ENCODE data around the gene YIF1B.

YIF1B gene

GRCh38 chr19:38335949-38336637 lies 20.3 kb upstream of the YIF1B start:
- DNase-seq: peak; percentile 86 to 91 (median 90)
- peak overlapping the region; percentile 62 for H3K4me3 ChIP-seq (ENCODE audit: insufficient read depth, low read depth, low read length, poor library complexity, severe bottlenecking)
- no peaks in the 10 kb centered on the region for H3K27me3 ChIP-seq (replicated peaks; ENCODE audit: control insufficient read depth, insufficient read depth, low read length, poor library complexity, severe bottlenecking)
- no peaks in the 10 kb centered on the region for H3K36me3 ChIP-seq (ENCODE audit: control insufficient read depth, insufficient read depth, low read length)
- no peaks in the 10 kb centered on the region for H3K9me3 ChIP-seq (ENCODE audit: control insufficient read depth, low read length)
- H3K4me1 ChIP-seq (ENCODE audit: control insufficient read depth, insufficient read depth, low read length, poor library complexity, severe bottlenecking): peaks cover 7% of the 10 kb centered on the region
- H3K27ac ChIP-seq (ENCODE audit: insufficient read depth, low read length, poor library complexity, severe bottlenecking): peak overlapping the region; percentile 73

GRCh38 chr19:38333245-38333644 lies 17.5 kb upstream of the YIF1B start:
- H3K27ac ChIP-seq (ENCODE audit: insufficient read depth, low read length, poor library complexity, severe bottlenecking): no peak overlapping the region
- H3K4me1 ChIP-seq (ENCODE audit: control insufficient read depth, insufficient read depth, low read length, poor library complexity, severe bottlenecking): peaks cover 7% of the 10 kb centered on the region
- no peak for DNase-seq
- H3K36me3 ChIP-seq (ENCODE audit: control insufficient read depth, insufficient read depth, low read length): no peaks in the 10 kb centered on the region
- no peaks in the 10 kb centered on the region for H3K27me3 ChIP-seq (replicated peaks; ENCODE audit: control insufficient read depth, insufficient read depth, low read length, poor library complexity, severe bottlenecking)
- H3K9me3 ChIP-seq (ENCODE audit: control insufficient read depth, low read length): no peaks in the 10 kb centered on the region
- no peak overlapping the region for H3K4me3 ChIP-seq (ENCODE audit: insufficient read depth, low read depth, low read length, poor library complexity, severe bottlenecking)

GRCh38 chr19:38331728-38332127 lies 16.0 kb upstream of the YIF1B start:
- Histone ChIP-seq H3K36me3 (ENCODE audit: control insufficient read depth, insufficient read depth, low read length) (peaks cover 13% of the 10 kb centered on the region), H3K9me3 (ENCODE audit: control insufficient read depth, low read length) (no peaks in the 10 kb centered on the region), H3K4me3 (ENCODE audit: insufficient read depth, low read depth, low read length, poor library complexity, severe bottlenecking) (no peak overlapping the region), H3K27ac (ENCODE audit: insufficient read depth, low read length, poor library complexity, severe bottlenecking) (no peak overlapping the region), H3K27me3 (replicated peaks; ENCODE audit: control insufficient read depth, insufficient read depth, low read length, poor library complexity, severe bottlenecking) (no peaks in the 10 kb centered on the region), H3K4me1 (ENCODE audit: control insufficient read depth, insufficient read depth, low read length, poor library complexity, severe bottlenecking) (no peaks in the 10 kb centered on the region)
- no peak for DNase-seq

- H3K4me3 ChIP-seq (ENCODE audit: insufficient read depth, low read depth, low read length, poor library complexity, severe bottlenecking): no peak overlapping the region
- H3K27ac ChIP-seq (ENCODE audit: insufficient read depth, low read length, poor library complexity, severe bottlenecking): no peak overlapping the region
- H3K27me3 ChIP-seq (replicated peaks; ENCODE audit: control insufficient read depth, insufficient read depth, low read length, poor library complexity, severe bottlenecking): no peaks in the 10 kb centered on the region
- no peaks in the 10 kb centered on the region for H3K9me3 ChIP-seq (ENCODE audit: control insufficient read depth, low read length)
- H3K36me3 ChIP-seq (ENCODE audit: control insufficient read depth, insufficient read depth, low read length): peaks cover 23% of the 10 kb centered on the region
- DNase-seq: no peak
- no peaks in the 10 kb centered on the region for H3K4me1 ChIP-seq (ENCODE audit: control insufficient read depth, insufficient read depth, low read length, poor library complexity, severe bottlenecking)
Observed at GRCh38 chr19:38329651-38330050, 13.9 kb upstream of the YIF1B start.

- Histone ChIP-seq H3K36me3 (ENCODE audit: control insufficient read depth, insufficient read depth, low read length) (peaks cover 32% of the 10 kb centered on the region), H3K9me3 (ENCODE audit: control insufficient read depth, low read length) (no peaks in the 10 kb centered on the region)
- DNase-seq: no peak
Observed at GRCh38 chr19:38326591-38326990, 10.8 kb upstream of the YIF1B start.

GRCh38 chr19:38324431-38324830 lies 8.7 kb upstream of the YIF1B start:
- no peak for DNase-seq
- Histone ChIP-seq H3K27me3 (replicated peaks; ENCODE audit: control insufficient read depth, insufficient read depth, low read length, poor library complexity, severe bottlenecking) (no peaks in the 10 kb centered on the region), H3K27ac (ENCODE audit: insufficient read depth, low read length, poor library complexity, severe bottlenecking) (no peak overlapping the region), H3K4me1 (ENCODE audit: control insufficient read depth, insufficient read depth, low read length, poor library complexity, severe bottlenecking) (peaks cover 17% of the 10 kb centered on the region), H3K9me3 (ENCODE audit: control insufficient read depth, low read length) (no peaks in the 10 kb centered on the region), H3K36me3 (ENCODE audit: control insufficient read depth, insufficient read depth, low read length) (peaks cover 32% of the 10 kb centered on the region), H3K4me3 (ENCODE audit: insufficient read depth, low read depth, low read length, poor library complexity, severe bottlenecking) (no peak overlapping the region)

More at GRCh38 chr19:38326591-38326990, 10.8 kb upstream of the YIF1B start:
- Histone ChIP-seq H3K27ac (ENCODE audit: insufficient read depth, low read length, poor library complexity, severe bottlenecking) (no peak overlapping the region), H3K27me3 (replicated peaks; ENCODE audit: control insufficient read depth, insufficient read depth, low read length, poor library complexity, severe bottlenecking) (no peaks in the 10 kb centered on the region), H3K4me3 (ENCODE audit: insufficient read depth, low read depth, low read length, poor library complexity, severe bottlenecking) (no peak overlapping the region), H3K4me1 (ENCODE audit: control insufficient read depth, insufficient read depth, low read length, poor library complexity, severe bottlenecking) (no peaks in the 10 kb centered on the region)

GRCh38 chr19:38323291-38323690 lies 7.5 kb upstream of the YIF1B start:
- Histone ChIP-seq H3K27me3 (replicated peaks; ENCODE audit: control insufficient read depth, insufficient read depth, low read length, poor library complexity, severe bottlenecking) (no peaks in the 10 kb centered on the region), H3K4me1 (ENCODE audit: control insufficient read depth, insufficient read depth, low read length, poor library complexity, severe bottlenecking) (peaks cover 22% of the 10 kb centered on the region), H3K27ac (ENCODE audit: insufficient read depth, low read length, poor library complexity, severe bottlenecking) (no peak overlapping the region), H3K36me3 (ENCODE audit: control insufficient read depth, insufficient read depth, low read length) (peaks cover 32% of the 10 kb centered on the region), H3K9me3 (ENCODE audit: control insufficient read depth, low read length) (no peaks in the 10 kb centered on the region), H3K4me3 (ENCODE audit: insufficient read depth, low read depth, low read length, poor library complexity, severe bottlenecking) (no peak overlapping the region)
- DNase-seq: no peak

GRCh38 chr19:38321646-38322196 lies 6.0 kb upstream of the YIF1B start:
- peaks cover 30% of the 10 kb centered on the region for H3K4me1 ChIP-seq (ENCODE audit: control insufficient read depth, insufficient read depth, low read length, poor library complexity, severe bottlenecking)
- DNase-seq: no peak
- H3K27me3 ChIP-seq (replicated peaks; ENCODE audit: control insufficient read depth, insufficient read depth, low read length, poor library complexity, severe bottlenecking): no peaks in the 10 kb centered on the region
- H3K27ac ChIP-seq (ENCODE audit: insufficient read depth, low read length, poor library complexity, severe bottlenecking): no peak overlapping the region
- H3K9me3 ChIP-seq (ENCODE audit: control insufficient read depth, low read length): no peaks in the 10 kb centered on the region
- H3K4me3 ChIP-seq (ENCODE audit: insufficient read depth, low read depth, low read length, poor library complexity, severe bottlenecking): no peak overlapping the region
- peaks cover 19% of the 10 kb centered on the region for H3K36me3 ChIP-seq (ENCODE audit: control insufficient read depth, insufficient read depth, low read length)

- DNase-seq: no peak
- no peak overlapping the region for H3K27ac ChIP-seq (ENCODE audit: insufficient read depth, low read length, poor library complexity, severe bottlenecking)
- H3K36me3 ChIP-seq (ENCODE audit: control insufficient read depth, insufficient read depth, low read length): peaks cover 13% of the 10 kb centered on the region
- no peaks in the 10 kb centered on the region for H3K9me3 ChIP-seq (ENCODE audit: control insufficient read depth, low read length)
- no peaks in the 10 kb centered on the region for H3K27me3 ChIP-seq (replicated peaks; ENCODE audit: control insufficient read depth, insufficient read depth, low read length, poor library complexity, severe bottlenecking)
- H3K4me3 ChIP-seq (ENCODE audit: insufficient read depth, low read depth, low read length, poor library complexity, severe bottlenecking): no peak overlapping the region
- peaks cover 38% of the 10 kb centered on the region for H3K4me1 ChIP-seq (ENCODE audit: control insufficient read depth, insufficient read depth, low read length, poor library complexity, severe bottlenecking)
Observed at GRCh38 chr19:38320969-38321339, 5.2 kb upstream of the YIF1B start.

- Histone ChIP-seq H3K4me1 (ENCODE audit: control insufficient read depth, insufficient read depth, low read length, poor library complexity, severe bottlenecking) (peaks cover 43% of the 10 kb centered on the region), H3K4me3 (ENCODE audit: insufficient read depth, low read depth, low read length, poor library complexity, severe bottlenecking) (peak within 1 kb of the TSS; percentile 69), H3K9me3 (ENCODE audit: control insufficient read depth, low read length) (no peaks in the 10 kb centered on the region), H3K27ac (ENCODE audit: insufficient read depth, low read length, poor library complexity, severe bottlenecking) (peak within 1 kb of the TSS; percentile 56), H3K36me3 (ENCODE audit: control insufficient read depth, insufficient read depth, low read length) (peaks cover 9% of the 10 kb centered on the region), H3K27me3 (replicated peaks; ENCODE audit: control insufficient read depth, insufficient read depth, low read length, poor library complexity, severe bottlenecking) (no peaks in the 10 kb centered on the region)
- peak; percentile 23 to 36 (median 25) for DNase-seq
Observed at GRCh38 chr19:38319421-38320258, 3.9 kb upstream of the YIF1B start, which contains the start of gene KCNK6. TSS of gene KCNK6 (plus strand) at chr19:38319845. CDS start at chr19:38319951, 106 bp downstream.
